GM12878 (cell line): ENCODE data around the gene CLDN7. TPM values are rescaled to one million over a fixed set of nuclear protein-coding genes. Genes with fewer than 3 reads are reported as not detected.

Experiments
- ATAC-seq: fragments of 200-7000 bp; cut with Tn5 transposase; 3 replicates; pipeline ENCODE4 v1.9.1; 2020; ENCODE audit warnings: mild to moderate bottlenecking, moderate library complexity
- BruUV-seq: library from RNA; stranded (reverse); fragments of 400-500 nt; replicated peaks from 2 replicates; lab custom pipeline; 2021; lab: Mats Ljungman, UMichigan
- CTCF ChIA-PET: fragments of 300-600 bp; sonication (Branson Sonifier 250); formaldehyde crosslinking; extraction: SDS; loops from one replicate; lab custom pipeline; 2021; ENCODE audit warnings: inconsistent platforms; lab: Yijun Ruan, JAX
- POLR2A ChIA-PET: fragments of 350-600 bp; formaldehyde crosslinking; extraction: SDS; loops from one replicate; lab custom pipeline; 2021; ENCODE audit warnings: inconsistent platforms; lab: Charles Lee
- RAD21 ChIA-PET: fragments of 300-600 bp; sonication (Branson Sonifier 250); formaldehyde crosslinking; loops from one replicate; lab custom pipeline; 2023; ENCODE audit warnings: antibody characterized with exemption; ENCODE audit not compliant: unreplicated experiment; lab: Charles Lee
- SMC1A ChIA-PET: fragments of 300-600 bp; sonication (Branson Sonifier 250); formaldehyde crosslinking; loops from one replicate; lab custom pipeline; 2023; ENCODE audit not compliant: unreplicated experiment, uncharacterized antibody; lab: Charles Lee
- DNase-seq: peaks from one replicate; pipeline ENCODE4 v3.0.0-alpha.2; 2011; ENCODE audit warnings: low read depth, low spot score
- FAIRE-seq: peaks from 3 replicates; lab custom pipeline; 2011; peaks lifted over from hg19 to GRCh38; lab: Jason Lieb, UNC
- H2AFZ ChIP-seq: 2 replicates; pipeline ENCODE4 v1.6.0; 2011; ENCODE audit warnings: low read depth, low read length, control low read depth; ENCODE audit not compliant: control insufficient read depth
- H3K27ac ChIP-seq: 2 replicates; pipeline ENCODE4 v1.5.1; 2011; ENCODE audit warnings: control low read depth; ENCODE audit not compliant: control insufficient read depth, insufficient read depth
- H3K27me3 ChIP-seq, 2 experiments: replicated peaks in 1 of 2; 2 replicates each; pipeline versions ENCODE4 v1.6.0 to v1.6.1; 2011; ENCODE audit warnings: low read length in 1 of 2; ENCODE audit not compliant: control insufficient read depth in 2 of 2, insufficient read depth in 2 of 2
- H3K36me3 ChIP-seq, 2 experiments: 2 replicates each; pipeline ENCODE4 v1.5.1; 2011; ENCODE audit warnings: low read length in 1 of 2; ENCODE audit not compliant: control insufficient read depth in 2 of 2, insufficient read depth in 2 of 2
- H3K4me1 ChIP-seq: 2 replicates; pipeline ENCODE4 v1.6.1; 2011; ENCODE audit warnings: mild to moderate bottlenecking, low read length, moderate library complexity, mixed read lengths; ENCODE audit not compliant: control insufficient read depth, insufficient read depth
- H3K4me2 ChIP-seq: 2 replicates; pipeline ENCODE4 v1.6.0; 2011; ENCODE audit warnings: control low read depth; ENCODE audit not compliant: control insufficient read depth, insufficient read depth
- H3K4me3 ChIP-seq: fragments of 200-600 bp; sonication (generic); 2 replicates; pipeline ENCODE4 v1.5.1; 2016
- H3K79me2 ChIP-seq: 2 replicates; pipeline ENCODE4 v1.6.0; 2011; ENCODE audit warnings: low read length; ENCODE audit not compliant: control insufficient read depth, insufficient read depth
- H3K9ac ChIP-seq: 2 replicates; pipeline ENCODE4 v1.8.0; 2011; ENCODE audit warnings: low read length, control low read depth, mixed read lengths; ENCODE audit not compliant: control insufficient read depth, insufficient read depth
- H3K9me3 ChIP-seq: replicated peaks from 3 replicates; pipeline ENCODE4 v1.5.1; 2011; ENCODE audit warnings: mild to moderate bottlenecking, low read length; ENCODE audit not compliant: control insufficient read depth, insufficient read depth
- H4K20me1 ChIP-seq: 2 replicates; pipeline ENCODE4 v1.6.0; 2011; ENCODE audit not compliant: control insufficient read depth, insufficient read depth
- ASH2L ChIP-seq: fragments of 300-600, 200-600 bp; sonication (generic); IDR thresholded peaks from 2 replicates; pipeline ENCODE4 v1.6.1; 2017; ENCODE audit warnings: low read depth, mild to moderate bottlenecking, borderline replicate concordance
- CHD2 ChIP-seq: IDR thresholded peaks from 2 replicates; pipeline ENCODE4 v1.6.1; 2011; ENCODE audit warnings: low read depth, low read length, improper control_type of control experiment, borderline replicate concordance
- JUND ChIP-seq: IDR thresholded peaks from 2 replicates; pipeline ENCODE4 v1.6.1; 2012; ENCODE audit warnings: low read depth, mild to moderate bottlenecking, low read length, improper control_type of control experiment, moderate library complexity
- PAX5 ChIP-seq: IDR thresholded peaks from 2 replicates; pipeline ENCODE4 v1.6.1; 2011; ENCODE audit warnings: low read depth, low read length, borderline replicate concordance
- PAX8 ChIP-seq: fragments of 450-650 bp; IDR thresholded peaks from 2 replicates; pipeline ENCODE4 v1.6.1; 2017; ENCODE audit warnings: mild to moderate bottlenecking, moderate library complexity
- SIX5 ChIP-seq: IDR thresholded peaks from 2 replicates; pipeline ENCODE4 v1.6.1; 2011; ENCODE audit warnings: mild to moderate bottlenecking, low read depth, low read length, moderate library complexity; ENCODE audit not compliant: severe bottlenecking
- WGBS: methylation state at CpG from one replicate; pipeline ENCODE4 v1.1.6; 2016; ENCODE audit warnings: low lambda C conversion rate; ENCODE audit not compliant: insufficient replicate concordance, insufficient coverage; ENCODE audit errors: missing lambda C conversion rate; 5-methylcytosine and 5-hydroxymethylcytosine counted together
- in situ Hi-C: fragments of 300-500 bp; cut with MboI; formaldehyde crosslinking; loops from 9 replicates; pipeline ENCODE4 v1.14.3; 2018; ENCODE audit warnings: mixed read lengths
- intact Hi-C: fragments of 100-400 bp; cut with micrococcal nuclease; formaldehyde crosslinking; loops from one replicate; pipeline ENCODE4 v1.14.2; 2022; ENCODE audit not compliant: unreplicated experiment
- polyA plus RNA-seq, 11 experiments: library from polyadenylated mRNA; depleted of rRNA in 4 of 11; unstranded in 6 of 11; stranded (reverse) in 5 of 11; fragments of >200 nt; fragmentation: Nextera tagmentation in 4 of 11; fragmentation: Illumina TruSeq in 1 of 11; extraction: Ambion mirVana in 4 of 11; extraction: Trizol in 1 of 11; gene quantifications; 1 replicate in 1 of 11; 2 replicates in 10 of 11; pipeline versions ENCODE4 v1.2.1 to v1.2.3, GENCODE V29; 2011 to 2016; ENCODE audit warnings: inconsistent platforms in 2 of 11, missing spikeins in 2 of 11, low read depth in 1 of 11
- total RNA-seq, 4 experiments: library from RNA; depleted of rRNA in 3 of 4; stranded (reverse); fragments of >200 nt in 3 of 4; fragmentation: Illumina TruSeq in 1 of 4; extraction: Trizol in 1 of 4; gene quantifications; 2 replicates each; pipeline versions ENCODE4 v1.2.1 to v1.2.3, GENCODE V29; 2013 to 2021
- TF ChIP-seq, protein P1 (sequence below): fragments of 450-650 bp; IDR thresholded peaks from 2 replicates; pipeline ENCODE4 v1.6.1; 2017; ENCODE audit warnings: low read depth, mild to moderate bottlenecking, moderate library complexity
- TF ChIP-seq, protein P2 (sequence below): fragments of 150-350 bp; IDR thresholded peaks from 2 replicates; pipeline ENCODE4 v1.6.1; 2016; ENCODE audit warnings: low read depth, low read length
- TF ChIP-seq, protein P3 (sequence below): IDR thresholded peaks from 2 replicates; pipeline ENCODE4 v1.6.1; 2012; ENCODE audit warnings: low read depth, low read length, improper control_type of control experiment

The CLDN7 gene
- total and polyA plus RNA-seq, 10 of the 15 experiments (the other 5 are each of a cell fraction or from before 2014, with no cell fraction given), result 0.19 to 1.3 (median 0.36) TPM; not detected in 5

DNA sequence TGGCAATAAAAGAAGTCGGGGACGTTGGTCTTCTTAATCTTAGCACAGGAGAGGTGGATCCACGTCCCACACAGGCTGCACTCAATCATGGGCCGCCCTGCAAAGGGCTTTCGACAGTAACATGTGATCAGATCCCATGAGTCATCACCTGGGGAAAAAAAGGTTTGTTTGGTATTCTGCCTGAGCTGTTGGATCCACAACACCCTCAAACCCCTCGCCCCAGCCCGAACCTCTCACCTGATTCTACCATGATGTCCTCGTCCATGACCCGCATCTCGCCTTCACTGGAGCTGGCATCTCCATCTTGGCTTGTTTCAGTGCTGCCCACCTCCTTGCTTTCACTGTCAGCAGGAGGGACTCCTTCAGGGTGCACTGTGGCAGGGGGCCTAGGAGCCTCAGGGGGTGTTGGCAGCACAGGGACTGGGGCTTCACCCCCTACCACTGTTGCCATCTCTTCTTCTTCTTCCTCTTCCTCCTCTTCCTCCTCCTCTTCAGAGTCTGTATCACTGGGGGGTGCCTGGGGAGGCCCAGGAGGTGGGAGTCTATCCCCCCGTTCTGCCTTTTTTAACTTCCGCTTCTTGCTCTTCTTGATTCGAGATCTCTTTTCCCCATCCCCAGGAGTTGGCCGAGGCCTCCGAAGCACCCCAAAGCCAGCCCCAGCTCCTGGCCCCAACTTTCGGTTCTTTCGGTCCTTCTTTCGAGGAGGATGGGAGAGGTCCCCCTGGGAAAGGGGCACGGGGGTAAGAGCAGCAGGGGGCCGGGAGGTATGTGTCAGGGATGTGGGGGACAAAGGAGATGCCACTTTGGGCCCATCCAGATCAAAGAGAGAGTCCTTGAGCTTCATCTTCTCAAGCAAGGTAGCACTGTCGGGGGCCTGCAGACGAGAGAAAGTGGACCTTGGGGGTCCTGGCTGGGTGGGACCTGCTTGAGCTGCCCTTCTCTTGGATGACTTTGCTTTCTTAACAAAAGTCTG lies 26.3 kb downstream of the CLDN7 start:
- H3K27me3 ChIP-seq, result no peaks in the 10 kb centered on the region
- FAIRE-seq, result no peak
- H2AFZ ChIP-seq, result no peak overlapping the region
- RAD21 ChIA-PET, result interaction anchor here (1.2 to 1.4 kb wide), 3 partner anchors 14 to 190 kb away, joined by 3 to 4 read pairs (median 3); partner anchors contain the start of genes ACADVL and DLG4
- 0 out of 2 replicates have a peak overlapping the region, but pooled peaks have one; percentile 15 for H3K27ac ChIP-seq
- SMC1A ChIA-PET, result no interaction called here
- BruUV-seq, result TSS peak; percentile 19
- H3K79me2 ChIP-seq, result peaks cover 61% of the 10 kb centered on the region
- WGBS, result 76% methylated on average over 21 of the region's 22 CpGs
- TF ChIP-seq, protein P1, sequence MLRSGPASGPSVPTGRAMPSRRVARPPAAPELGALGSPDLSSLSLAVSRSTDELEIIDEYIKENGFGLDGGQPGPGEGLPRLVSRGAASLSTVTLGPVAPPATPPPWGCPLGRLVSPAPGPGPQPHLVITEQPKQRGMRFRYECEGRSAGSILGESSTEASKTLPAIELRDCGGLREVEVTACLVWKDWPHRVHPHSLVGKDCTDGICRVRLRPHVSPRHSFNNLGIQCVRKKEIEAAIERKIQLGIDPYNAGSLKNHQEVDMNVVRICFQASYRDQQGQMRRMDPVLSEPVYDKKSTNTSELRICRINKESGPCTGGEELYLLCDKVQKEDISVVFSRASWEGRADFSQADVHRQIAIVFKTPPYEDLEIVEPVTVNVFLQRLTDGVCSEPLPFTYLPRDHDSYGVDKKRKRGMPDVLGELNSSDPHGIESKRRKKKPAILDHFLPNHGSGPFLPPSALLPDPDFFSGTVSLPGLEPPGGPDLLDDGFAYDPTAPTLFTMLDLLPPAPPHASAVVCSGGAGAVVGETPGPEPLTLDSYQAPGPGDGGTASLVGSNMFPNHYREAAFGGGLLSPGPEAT, result no peak
- TF ChIP-seq SIX5, result no peak
- no peak for TF ChIP-seq PAX8
- TF ChIP-seq ASH2L, result no peak
- TF ChIP-seq, protein P2, sequence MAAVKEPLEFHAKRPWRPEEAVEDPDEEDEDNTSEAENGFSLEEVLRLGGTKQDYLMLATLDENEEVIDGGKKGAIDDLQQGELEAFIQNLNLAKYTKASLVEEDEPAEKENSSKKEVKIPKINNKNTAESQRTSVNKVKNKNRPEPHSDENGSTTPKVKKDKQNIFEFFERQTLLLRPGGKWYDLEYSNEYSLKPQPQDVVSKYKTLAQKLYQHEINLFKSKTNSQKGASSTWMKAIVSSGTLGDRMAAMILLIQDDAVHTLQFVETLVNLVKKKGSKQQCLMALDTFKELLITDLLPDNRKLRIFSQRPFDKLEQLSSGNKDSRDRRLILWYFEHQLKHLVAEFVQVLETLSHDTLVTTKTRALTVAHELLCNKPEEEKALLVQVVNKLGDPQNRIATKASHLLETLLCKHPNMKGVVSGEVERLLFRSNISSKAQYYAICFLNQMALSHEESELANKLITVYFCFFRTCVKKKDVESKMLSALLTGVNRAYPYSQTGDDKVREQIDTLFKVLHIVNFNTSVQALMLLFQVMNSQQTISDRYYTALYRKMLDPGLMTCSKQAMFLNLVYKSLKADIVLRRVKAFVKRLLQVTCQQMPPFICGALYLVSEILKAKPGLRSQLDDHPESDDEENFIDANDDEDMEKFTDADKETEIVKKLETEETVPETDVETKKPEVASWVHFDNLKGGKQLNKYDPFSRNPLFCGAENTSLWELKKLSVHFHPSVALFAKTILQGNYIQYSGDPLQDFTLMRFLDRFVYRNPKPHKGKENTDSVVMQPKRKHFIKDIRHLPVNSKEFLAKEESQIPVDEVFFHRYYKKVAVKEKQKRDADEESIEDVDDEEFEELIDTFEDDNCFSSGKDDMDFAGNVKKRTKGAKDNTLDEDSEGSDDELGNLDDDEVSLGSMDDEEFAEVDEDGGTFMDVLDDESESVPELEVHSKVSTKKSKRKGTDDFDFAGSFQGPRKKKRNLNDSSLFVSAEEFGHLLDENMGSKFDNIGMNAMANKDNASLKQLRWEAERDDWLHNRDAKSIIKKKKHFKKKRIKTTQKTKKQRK, result no peak
- no peak for TF ChIP-seq CHD2
- TF ChIP-seq, protein P3, sequence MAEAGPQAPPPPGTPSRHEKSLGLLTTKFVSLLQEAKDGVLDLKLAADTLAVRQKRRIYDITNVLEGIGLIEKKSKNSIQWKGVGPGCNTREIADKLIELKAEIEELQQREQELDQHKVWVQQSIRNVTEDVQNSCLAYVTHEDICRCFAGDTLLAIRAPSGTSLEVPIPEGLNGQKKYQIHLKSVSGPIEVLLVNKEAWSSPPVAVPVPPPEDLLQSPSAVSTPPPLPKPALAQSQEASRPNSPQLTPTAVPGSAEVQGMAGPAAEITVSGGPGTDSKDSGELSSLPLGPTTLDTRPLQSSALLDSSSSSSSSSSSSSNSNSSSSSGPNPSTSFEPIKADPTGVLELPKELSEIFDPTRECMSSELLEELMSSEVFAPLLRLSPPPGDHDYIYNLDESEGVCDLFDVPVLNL, result no peak
- no peak for TF ChIP-seq PAX5
- no peak for TF ChIP-seq JUND
- H3K9me3 ChIP-seq, result no peaks in the 10 kb centered on the region
- H4K20me1 ChIP-seq, result no peaks in the 10 kb centered on the region
- DNase-seq, result no peak
- H3K4me1 ChIP-seq, result peaks cover 29% of the 10 kb centered on the region
- H3K4me3 ChIP-seq, result peak overlapping the region; percentile 84; the same call in 1 of the 2 replicates
- POLR2A ChIA-PET, result interaction anchor here (1.1 to 7.3 kb wide), 4 partner anchors 14 to 94 kb away, joined by 3 to 99 read pairs (median 41); partner anchors contain the start of genes ACADVL, CTDNEP1, DLG4 and ELP5
- peak overlapping the region; percentile 91 for H3K4me2 ChIP-seq
- in situ Hi-C loops, result no loop called here
- intact Hi-C loops, result no loop called here
- H3K36me3 ChIP-seq, result peaks cover 6 to 14% of the 10 kb centered on the region in 2 experiments
- CTCF ChIA-PET, result interaction anchor here (1.5 to 6.6 kb wide), 2 partner anchors 15 kb away, joined by 9 to 50 read pairs; partner anchors contain the start of genes ACADVL and DLG4
- no peak overlapping the region; the same call in 1 of the 2 replicates for H3K9ac ChIP-seq
- no peak for ATAC-seq
